K562 (cell line): ENCODE results near the gene COL16A1. TPM values are rescaled to one million over a fixed set of nuclear protein-coding genes. Genes with fewer than 3 reads are reported as not detected.

Source experiments
- ATAC-seq: fragments of 200-7000 bp; cut with Tn5 transposase; 3 replicates; pipeline ENCODE4 v1.9.1; 2020; ENCODE audit warnings: moderate library complexity
- BruUV-seq: library from RNA; stranded (reverse); fragments of 400-500 nt; replicated peaks from 2 replicates; lab custom pipeline; 2021; lab: Mats Ljungman, UMichigan
- CTCF ChIA-PET: fragments of 300-600 bp; formaldehyde crosslinking; extraction: SDS; loops from one replicate; lab custom pipeline; 2021; ENCODE audit warnings: low intra/inter-chr PET ratio; lab: Yijun Ruan, JAX
- POLR2A ChIA-PET: fragments of 300-600, 350-650 bp; sonication (Branson Sonifier 250); formaldehyde crosslinking; extraction: SDS; loops from one replicate; lab custom pipeline; 2021; ENCODE audit warnings: antibody characterized with exemption, inconsistent platforms; lab: Yijun Ruan, JAX
- DNase-seq, 4 experiments: peaks; one replicate each; pipeline versions ENCODE4 v3.0.0 to v3.0.0-alpha.2; 2011 to 2018; ENCODE audit warnings: low spot score in 3 of 4, mixed read lengths in 3 of 4; ENCODE audit errors: extremely low read depth in 1 of 4
- FAIRE-seq: peaks from 2 replicates; lab custom pipeline; 2011; peaks lifted over from hg19 to GRCh38; lab: Jason Lieb, UNC
- H2AFZ ChIP-seq: 2 replicates; pipeline ENCODE4 v1.6.0; 2011; ENCODE audit warnings: low read depth, low read length, control low read depth, inconsistent platforms
- H3K27ac ChIP-seq: fragments of 200-600 bp; 3 replicates; pipeline ENCODE4 v1.8.0; 2011; ENCODE audit warnings: low read depth, mild to moderate bottlenecking, control low read depth, inconsistent platforms, low read length, moderate library complexity, mixed read lengths; ENCODE audit errors: extremely low read depth
- H3K27me3 ChIP-seq, 2 experiments: fragments of 300-600 bp in 1 of 2; 2 replicates in 1 of 2; 3 replicates in 1 of 2; pipeline versions ENCODE4 v1.6.0 to v1.8.0; 2011; ENCODE audit warnings: inconsistent platforms in 2 of 2, low read length in 2 of 2, mild to moderate bottlenecking in 1 of 2, mixed read lengths in 1 of 2, moderate library complexity in 1 of 2; ENCODE audit not compliant: control insufficient read depth in 2 of 2, insufficient read depth in 2 of 2
- H3K36me3 ChIP-seq: fragments of 300-600 bp; 3 replicates; pipeline ENCODE4 v1.8.0; 2011; ENCODE audit warnings: mild to moderate bottlenecking, low read length, inconsistent platforms; ENCODE audit not compliant: control insufficient read depth, insufficient read depth
- H3K4me1 ChIP-seq, 2 experiments: fragments of 200-600 bp in 1 of 2; replicated peaks in 1 of 2; 2 replicates in 1 of 2; 3 replicates in 1 of 2; pipeline versions ENCODE4 v1.5.1 to v1.8.0; 2011; ENCODE audit warnings: inconsistent platforms in 2 of 2, low read length in 2 of 2, mild to moderate bottlenecking in 1 of 2, mixed read lengths in 1 of 2, moderate library complexity in 1 of 2; ENCODE audit not compliant: control insufficient read depth in 2 of 2, insufficient read depth in 2 of 2
- H3K4me2 ChIP-seq: 2 replicates; pipeline ENCODE4 v1.6.1; 2011; ENCODE audit warnings: low read length, control low read depth, inconsistent platforms, mixed read lengths; ENCODE audit not compliant: insufficient read depth
- H3K4me3 ChIP-seq: fragments of 200-600 bp; sonication (generic), shearing (Covaris generic); 2 replicates; pipeline ENCODE4 v1.5.1; 2016; ENCODE audit warnings: control low read depth, inconsistent platforms
- H3K79me2 ChIP-seq: fragments of 200-600 bp; 3 replicates; pipeline ENCODE4 v1.8.0; 2011; ENCODE audit warnings: low read length, inconsistent platforms; ENCODE audit not compliant: control insufficient read depth, insufficient read depth
- H3K9ac ChIP-seq, 2 experiments: 2 replicates each; pipeline versions ENCODE4 v1.6.0 to v1.6.1; 2011; ENCODE audit warnings: low read depth in 2 of 2, low read length in 2 of 2, control low read depth in 1 of 2, inconsistent platforms in 1 of 2, mild to moderate bottlenecking in 1 of 2, mixed read lengths in 1 of 2; ENCODE audit not compliant: insufficient read depth in 1 of 2
- H3K9me1 ChIP-seq: one replicate; pipeline ENCODE4 v1.6.0; 2011; ENCODE audit warnings: inconsistent platforms, mild to moderate bottlenecking, low read length, moderate library complexity; ENCODE audit not compliant: control insufficient read depth, insufficient read depth
- H3K9me3 ChIP-seq: replicated peaks from 2 replicates; pipeline ENCODE4 v1.5.1; 2011; ENCODE audit warnings: low read depth, low read length, inconsistent platforms; ENCODE audit not compliant: control insufficient read depth, insufficient read depth
- H4K20me1 ChIP-seq: replicated peaks from 2 replicates; pipeline ENCODE4 v1.6.1; 2011; ENCODE audit warnings: low read length, inconsistent platforms, mixed read lengths; ENCODE audit not compliant: control insufficient read depth, insufficient read depth
- CC2D1A ChIP-seq: fragments of 450-650 bp; IDR thresholded peaks from 2 replicates; pipeline ENCODE4 v1.6.1; 2017; ENCODE audit warnings: mild to moderate bottlenecking
- NFE2 ChIP-seq: IDR thresholded peaks from 2 replicates; pipeline ENCODE4 v1.6.1; 2014; ENCODE audit warnings: antibody characterized with exemption, low read depth
- PREB ChIP-seq: sonication (generic); formaldehyde crosslinking; IDR thresholded peaks from 2 replicates; pipeline ENCODE4 v1.8.1; 2023; ENCODE audit warnings: mild to moderate bottlenecking, missing genetic modification reagents
- RFX7 ChIP-seq: fragments of 250-450 bp; sonication (Bioruptor Pico); IDR thresholded peaks from 2 replicates; pipeline ENCODE4 v1.5.1; 2021; ENCODE audit warnings: mild to moderate bottlenecking
- SIX5 ChIP-seq, 2 experiments: IDR thresholded peaks; 2 replicates each; pipeline ENCODE4 v1.6.1; 2011; ENCODE audit warnings: low read length in 2 of 2, borderline replicate concordance in 1 of 2, low read depth in 1 of 2, mild to moderate bottlenecking in 1 of 2, moderate library complexity in 1 of 2; ENCODE audit not compliant: insufficient read depth in 1 of 2
- SMAD1 ChIP-seq: fragments of 150-350 bp; IDR thresholded peaks from 2 replicates; pipeline ENCODE4 v1.6.1; 2014; ENCODE audit warnings: low read length, low read depth; ENCODE audit not compliant: partially characterized antibody
- SP2 ChIP-seq: IDR thresholded peaks from 2 replicates; pipeline ENCODE4 v1.6.1; 2011; ENCODE audit warnings: mild to moderate bottlenecking, low read depth, low read length, moderate library complexity; ENCODE audit not compliant: poor library complexity, severe bottlenecking; ENCODE audit errors: extremely low read depth
- WGBS: fragments of 100-300 bp; shearing (Covaris generic); methylation state at CpG from one replicate; pipeline ENCODE4 v1.1.6; 2016; ENCODE audit warnings: low coverage, mixed read lengths; ENCODE audit not compliant: insufficient coverage; ENCODE audit errors: missing lambda C conversion rate; 5-methylcytosine and 5-hydroxymethylcytosine counted together
- in situ Hi-C: fragments of 300-500 bp; cut with MboI; formaldehyde crosslinking; loops from 4 replicates; pipeline ENCODE4 v1.15.0; 2018; ENCODE audit warnings: inconsistent platforms, mixed read lengths
- intact Hi-C: fragments of 100-400 bp; cut with micrococcal nuclease; formaldehyde crosslinking; loops from 2 replicates; pipeline ENCODE4 v1.14.2; 2022
- polyA plus RNA-seq, 8 experiments: library from polyadenylated mRNA; depleted of rRNA in 4 of 8; stranded (reverse) in 5 of 8; unstranded in 3 of 8; fragments of >200 nt; fragmentation: Nextera tagmentation in 2 of 8; fragmentation: Illumina TruSeq in 1 of 8; extraction: Ambion mirVana in 2 of 8; extraction: Trizol in 1 of 8; gene quantifications; 2 replicates each; pipeline versions ENCODE4 v1.2.1 to v1.2.3, GENCODE V29; 2011 to 2014; ENCODE audit warnings: inconsistent platforms in 1 of 8, missing spikeins in 1 of 8
- total RNA-seq, 7 experiments: library from RNA; depleted of rRNA in 6 of 7; stranded (reverse); fragments of >200 nt in 6 of 7; fragmentation: Illumina TruSeq in 2 of 7; extraction: Trizol in 2 of 7; gene quantifications; 2 replicates each; pipeline versions ENCODE4 v1.2.1 to v1.2.3, GENCODE V29; 2011 to 2021; ENCODE audit warnings: low replicate concordance in 1 of 7
- TF ChIP-seq, protein P1 (sequence below): fragments of 150-350 bp; IDR thresholded peaks from 2 replicates; pipeline ENCODE4 v1.6.1; 2014; ENCODE audit warnings: low read depth, mild to moderate bottlenecking, low read length, borderline replicate concordance
- TF ChIP-seq, protein P2 (sequence below): IDR thresholded peaks from 3 replicates; pipeline ENCODE4 v1.6.1; 2011; ENCODE audit warnings: borderline replicate concordance, mild to moderate bottlenecking, moderate library complexity; ENCODE audit not compliant: insufficient read length; ENCODE audit errors: extremely low read depth
- TF ChIP-seq, protein P3 (sequence below): fragments of 450-650 bp; IDR thresholded peaks from 2 replicates; pipeline ENCODE4 v1.6.1; 2014; ENCODE audit warnings: low read depth, mild to moderate bottlenecking, moderate library complexity, borderline replicate concordance

The COL16A1 gene
- total and polyA plus RNA-seq, 9 of the 15 experiments (the other 6 are each of a cell fraction or from before 2014, with no cell fraction given) = 0.11 to 0.60 (median 0.11) TPM; not detected in 6

GRCh38 chr1:31752258-31752657 lies 48.4 kb upstream of the COL16A1 start:
- H3K9ac ChIP-seq = no peak overlapping the region
- H3K4me1 ChIP-seq = peaks cover 0 to 25% of the 10 kb centered on the region in 2 experiments; a peak in 2 of 5 replicates
- ChIA-PET POLR2A (interaction anchor here (0.6 to 0.9 kb wide), 2 partner anchors 10 to 47 kb away, joined by 3 to 5 read pairs; no protein-coding TSS in a partner anchor), CTCF (interaction anchor here (0.6 kb wide), 1 partner anchor 36 kb away, joined by 3 read pairs; no protein-coding TSS in a partner anchor)
- ATAC-seq = no peak
- FAIRE-seq = no peak
- intact Hi-C loops = no loop called here
- H3K9me1 ChIP-seq = no peaks in the 10 kb centered on the region
- no peak overlapping the region for H3K4me2 ChIP-seq
- BruUV-seq = no TSS peak
- H3K9me3 ChIP-seq = no peaks in the 10 kb centered on the region
- H3K36me3 ChIP-seq = no peaks in the 10 kb centered on the region
- in situ Hi-C loops = no loop called here
- DNase-seq = no peak
- WGBS = 3% methylated on average over 7 of the region's 7 CpGs
- peaks cover 26 to 68% of the 10 kb centered on the region in 2 experiments for H3K27me3 ChIP-seq
- no peaks in the 10 kb centered on the region for H3K79me2 ChIP-seq
- no peak overlapping the region for H3K27ac ChIP-seq
- H4K20me1 ChIP-seq = peaks cover 39% of the 10 kb centered on the region
- H2AFZ ChIP-seq = no peak overlapping the region
- H3K4me3 ChIP-seq = no peak overlapping the region
- TF ChIP-seq, protein P1, sequence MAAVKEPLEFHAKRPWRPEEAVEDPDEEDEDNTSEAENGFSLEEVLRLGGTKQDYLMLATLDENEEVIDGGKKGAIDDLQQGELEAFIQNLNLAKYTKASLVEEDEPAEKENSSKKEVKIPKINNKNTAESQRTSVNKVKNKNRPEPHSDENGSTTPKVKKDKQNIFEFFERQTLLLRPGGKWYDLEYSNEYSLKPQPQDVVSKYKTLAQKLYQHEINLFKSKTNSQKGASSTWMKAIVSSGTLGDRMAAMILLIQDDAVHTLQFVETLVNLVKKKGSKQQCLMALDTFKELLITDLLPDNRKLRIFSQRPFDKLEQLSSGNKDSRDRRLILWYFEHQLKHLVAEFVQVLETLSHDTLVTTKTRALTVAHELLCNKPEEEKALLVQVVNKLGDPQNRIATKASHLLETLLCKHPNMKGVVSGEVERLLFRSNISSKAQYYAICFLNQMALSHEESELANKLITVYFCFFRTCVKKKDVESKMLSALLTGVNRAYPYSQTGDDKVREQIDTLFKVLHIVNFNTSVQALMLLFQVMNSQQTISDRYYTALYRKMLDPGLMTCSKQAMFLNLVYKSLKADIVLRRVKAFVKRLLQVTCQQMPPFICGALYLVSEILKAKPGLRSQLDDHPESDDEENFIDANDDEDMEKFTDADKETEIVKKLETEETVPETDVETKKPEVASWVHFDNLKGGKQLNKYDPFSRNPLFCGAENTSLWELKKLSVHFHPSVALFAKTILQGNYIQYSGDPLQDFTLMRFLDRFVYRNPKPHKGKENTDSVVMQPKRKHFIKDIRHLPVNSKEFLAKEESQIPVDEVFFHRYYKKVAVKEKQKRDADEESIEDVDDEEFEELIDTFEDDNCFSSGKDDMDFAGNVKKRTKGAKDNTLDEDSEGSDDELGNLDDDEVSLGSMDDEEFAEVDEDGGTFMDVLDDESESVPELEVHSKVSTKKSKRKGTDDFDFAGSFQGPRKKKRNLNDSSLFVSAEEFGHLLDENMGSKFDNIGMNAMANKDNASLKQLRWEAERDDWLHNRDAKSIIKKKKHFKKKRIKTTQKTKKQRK = no peak
- TF ChIP-seq SIX5 (IDR thresholded peaks at IDR 0.05; ENCODE audit: borderline replicate concordance in 1 of 2, insufficient read depth in 1 of 2, low read depth in 1 of 2, low read length in 2 of 2) (no peak), CC2D1A (no peak), SMAD1 (no peak), PREB (CRISPR knock-in tag) (no peak), SP2 (no peak), RFX7 (CRISPR knock-in tag) (no peak), NFE2 (no peak)
- TF ChIP-seq, protein P2, sequence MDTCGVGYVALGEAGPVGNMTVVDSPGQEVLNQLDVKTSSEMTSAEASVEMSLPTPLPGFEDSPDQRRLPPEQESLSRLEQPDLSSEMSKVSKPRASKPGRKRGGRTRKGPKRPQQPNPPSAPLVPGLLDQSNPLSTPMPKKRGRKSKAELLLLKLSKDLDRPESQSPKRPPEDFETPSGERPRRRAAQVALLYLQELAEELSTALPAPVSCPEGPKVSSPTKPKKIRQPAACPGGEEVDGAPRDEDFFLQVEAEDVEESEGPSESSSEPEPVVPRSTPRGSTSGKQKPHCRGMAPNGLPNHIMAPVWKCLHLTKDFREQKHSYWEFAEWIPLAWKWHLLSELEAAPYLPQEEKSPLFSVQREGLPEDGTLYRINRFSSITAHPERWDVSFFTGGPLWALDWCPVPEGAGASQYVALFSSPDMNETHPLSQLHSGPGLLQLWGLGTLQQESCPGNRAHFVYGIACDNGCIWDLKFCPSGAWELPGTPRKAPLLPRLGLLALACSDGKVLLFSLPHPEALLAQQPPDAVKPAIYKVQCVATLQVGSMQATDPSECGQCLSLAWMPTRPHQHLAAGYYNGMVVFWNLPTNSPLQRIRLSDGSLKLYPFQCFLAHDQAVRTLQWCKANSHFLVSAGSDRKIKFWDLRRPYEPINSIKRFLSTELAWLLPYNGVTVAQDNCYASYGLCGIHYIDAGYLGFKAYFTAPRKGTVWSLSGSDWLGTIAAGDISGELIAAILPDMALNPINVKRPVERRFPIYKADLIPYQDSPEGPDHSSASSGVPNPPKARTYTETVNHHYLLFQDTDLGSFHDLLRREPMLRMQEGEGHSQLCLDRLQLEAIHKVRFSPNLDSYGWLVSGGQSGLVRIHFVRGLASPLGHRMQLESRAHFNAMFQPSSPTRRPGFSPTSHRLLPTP = no peak
- TF ChIP-seq, protein P3, sequence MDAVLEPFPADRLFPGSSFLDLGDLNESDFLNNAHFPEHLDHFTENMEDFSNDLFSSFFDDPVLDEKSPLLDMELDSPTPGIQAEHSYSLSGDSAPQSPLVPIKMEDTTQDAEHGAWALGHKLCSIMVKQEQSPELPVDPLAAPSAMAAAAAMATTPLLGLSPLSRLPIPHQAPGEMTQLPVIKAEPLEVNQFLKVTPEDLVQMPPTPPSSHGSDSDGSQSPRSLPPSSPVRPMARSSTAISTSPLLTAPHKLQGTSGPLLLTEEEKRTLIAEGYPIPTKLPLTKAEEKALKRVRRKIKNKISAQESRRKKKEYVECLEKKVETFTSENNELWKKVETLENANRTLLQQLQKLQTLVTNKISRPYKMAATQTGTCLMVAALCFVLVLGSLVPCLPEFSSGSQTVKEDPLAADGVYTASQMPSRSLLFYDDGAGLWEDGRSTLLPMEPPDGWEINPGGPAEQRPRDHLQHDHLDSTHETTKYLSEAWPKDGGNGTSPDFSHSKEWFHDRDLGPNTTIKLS = no peak
